NCI-H128 (cell line): ENCODE results near the gene VSIR.

ENCODE experiments used
- DNase-seq: peaks from one replicate; lab custom pipeline; 2025; ENCODE audit not compliant: unreplicated experiment; lab: John Stamatoyannopoulos, UW

Gene VSIR

DNA sequence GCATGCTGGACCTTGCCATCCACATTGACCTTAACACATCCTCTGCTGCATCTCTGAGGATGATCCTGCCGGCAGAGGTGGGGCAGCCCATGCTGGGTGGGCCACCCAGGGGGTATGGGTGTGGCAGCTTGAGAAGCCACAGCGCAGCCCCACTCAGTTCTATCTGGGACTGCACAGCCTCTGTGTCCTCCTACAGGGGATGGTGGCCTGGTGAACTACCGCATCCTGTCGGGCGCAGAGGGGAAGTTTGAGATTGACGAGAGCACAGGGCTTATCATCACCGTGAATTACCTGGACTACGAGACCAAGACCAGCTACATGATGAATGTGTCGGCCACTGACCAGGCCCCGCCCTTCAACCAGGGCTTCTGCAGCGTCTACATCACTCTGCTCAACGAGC, 41.5 kb downstream of the VSIR start:
- no peak for DNase-seq

DNA sequence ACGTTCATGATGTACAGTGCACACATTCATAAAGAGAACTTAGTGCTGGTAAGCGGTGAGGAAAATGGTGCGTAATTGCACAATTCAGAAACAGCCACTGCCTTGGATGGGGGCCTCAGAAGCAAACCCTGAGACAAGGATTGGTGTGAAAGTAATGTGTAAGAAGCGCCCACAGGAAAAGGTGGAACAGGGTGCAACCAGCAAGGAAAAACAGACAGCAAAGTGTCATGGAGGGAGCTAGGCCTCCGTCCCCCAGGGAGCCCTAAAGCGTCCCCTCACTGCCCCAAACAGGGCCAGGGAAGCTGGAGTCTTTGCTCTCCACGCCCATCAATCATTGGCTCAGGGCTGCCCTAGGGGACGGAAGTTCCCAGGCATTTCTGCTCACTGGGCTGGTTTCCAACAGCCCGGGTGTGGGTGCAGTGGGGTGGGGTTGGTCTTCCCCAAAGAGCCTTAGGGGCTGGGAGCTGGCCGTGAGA, 44.1 kb downstream of the VSIR start:
- no peak for DNase-seq

DNA sequence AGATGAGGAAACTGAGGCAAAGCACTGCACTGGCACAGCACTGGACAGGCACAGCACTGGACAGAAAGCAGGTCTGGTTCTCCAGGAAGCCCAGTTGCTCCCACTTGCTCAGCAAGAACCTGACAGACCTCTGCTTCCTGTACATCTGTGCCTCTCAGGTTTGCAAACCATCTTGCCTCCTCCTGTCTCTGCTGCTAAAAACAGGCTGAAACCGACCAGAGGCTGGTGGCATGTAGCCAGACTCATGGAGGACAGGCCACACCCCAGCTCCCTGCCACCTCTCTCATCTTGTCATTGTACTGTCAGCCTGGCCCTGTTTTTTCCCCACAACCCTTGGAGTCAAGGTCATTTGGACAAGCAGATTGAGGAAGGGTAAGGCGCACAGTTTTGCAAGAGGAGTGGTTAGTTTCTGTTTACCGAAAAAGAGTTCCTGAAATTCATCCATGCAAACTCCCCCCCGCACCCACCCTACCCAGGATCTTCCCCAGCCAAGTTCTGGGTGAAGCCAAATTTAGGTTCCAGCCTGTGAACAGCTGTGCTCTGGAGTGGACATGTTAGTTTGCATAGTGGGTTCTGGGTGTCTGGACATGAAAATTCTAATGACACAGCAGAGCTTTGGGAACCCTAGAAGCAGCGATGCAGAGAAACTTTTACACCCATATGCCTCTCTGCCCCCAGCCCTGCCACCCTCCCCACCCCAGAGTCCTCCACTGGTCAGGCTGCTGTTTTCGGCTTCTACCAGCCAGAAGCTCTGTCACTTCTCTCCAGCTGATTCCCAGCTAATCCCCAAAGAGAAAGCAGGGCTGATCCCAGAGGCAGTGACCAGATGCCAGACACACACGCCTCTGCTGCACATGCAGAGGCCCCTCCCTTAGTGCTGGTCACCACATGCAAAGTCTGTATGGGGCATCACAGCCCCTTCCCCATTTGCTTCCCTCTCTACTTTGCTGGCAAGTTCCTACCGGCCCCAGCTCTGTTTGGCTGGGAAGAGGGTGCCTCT, 45.3 kb downstream of the VSIR start:
- DNase-seq: no peak

DNA sequence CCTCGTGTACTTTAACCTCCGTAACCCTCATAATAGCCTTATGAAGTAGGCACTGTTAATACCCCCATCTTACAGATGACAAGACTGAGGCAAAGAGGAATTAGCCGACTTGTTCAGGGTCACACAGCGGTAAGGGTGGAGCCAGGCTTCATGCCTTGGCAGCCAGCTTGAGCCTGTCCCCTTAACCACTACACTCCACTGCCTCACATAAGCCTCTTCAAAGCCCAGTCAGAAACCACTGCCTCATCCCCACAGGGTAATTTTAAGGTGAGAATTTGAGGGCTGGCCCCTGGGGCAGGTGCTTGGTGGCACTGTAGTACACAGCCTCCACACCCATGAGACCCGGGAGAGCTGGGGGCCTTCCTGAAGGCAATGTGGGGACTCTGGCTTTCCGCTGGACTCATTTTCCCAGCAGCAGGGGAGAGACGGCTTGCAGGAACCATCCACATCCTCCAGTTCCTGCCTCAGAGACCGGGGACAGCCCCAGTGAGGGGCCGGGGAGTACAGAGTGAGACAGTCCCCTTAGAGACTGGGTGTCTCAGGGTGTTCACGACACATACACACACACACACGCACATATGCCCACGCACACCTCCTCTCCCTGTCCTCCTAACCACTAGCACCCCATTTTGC, 46.1 kb downstream of the VSIR start:
- DNase-seq: no peak

DNA sequence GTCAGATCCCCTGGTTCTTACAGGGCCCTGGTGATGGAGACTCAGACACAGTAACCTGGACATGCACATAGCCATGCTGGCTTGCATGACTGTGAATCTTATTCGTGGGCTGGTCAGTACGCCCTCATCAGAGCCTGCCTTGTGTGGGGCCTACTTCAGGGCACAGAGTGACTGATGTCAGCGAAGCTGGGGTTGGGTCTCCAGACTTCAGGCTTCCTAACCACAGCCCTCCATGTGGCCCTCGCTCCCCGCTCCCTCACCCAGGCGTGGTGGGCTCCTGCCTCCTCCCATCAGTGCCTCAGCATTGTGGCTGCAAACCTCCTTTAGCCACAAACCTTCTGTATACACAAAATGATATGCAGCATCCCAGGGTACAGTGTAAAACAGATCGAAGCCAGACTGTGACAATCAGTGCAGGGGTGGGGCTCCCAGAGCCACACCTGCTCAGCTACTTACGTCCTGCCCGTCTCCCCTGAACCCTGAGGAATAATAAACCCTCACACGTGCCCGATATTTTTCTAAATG, 46.7 kb downstream of the VSIR start:
- DNase-seq: no peak

DNA sequence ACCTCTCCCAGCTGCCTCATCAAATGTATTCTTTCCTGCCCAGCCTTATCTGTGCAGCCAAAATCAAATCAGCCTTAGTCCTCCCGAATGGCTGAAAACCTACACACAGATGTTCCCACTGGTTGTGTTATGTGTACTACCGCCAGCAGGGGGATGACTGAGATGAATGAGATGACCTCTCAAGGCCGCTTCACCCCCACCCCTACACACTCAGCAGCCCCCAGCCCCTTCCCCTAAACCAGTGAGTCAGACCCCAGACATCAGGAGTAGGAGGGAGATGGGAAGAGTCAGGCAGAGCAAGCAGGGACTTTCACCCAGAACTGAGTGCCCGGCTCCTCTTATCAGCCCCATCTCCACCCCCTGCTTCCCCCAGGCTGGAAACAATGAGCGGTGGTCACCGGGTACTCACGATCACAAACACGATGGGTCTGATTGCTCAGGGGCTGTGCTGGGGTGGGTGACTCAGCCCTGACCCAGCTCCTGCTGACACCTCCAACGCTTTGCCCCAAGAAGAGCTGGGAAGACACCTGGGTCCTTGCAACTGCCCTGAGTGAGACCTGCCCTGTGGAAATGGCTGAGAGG, 47.2 kb downstream of the VSIR start:
- DNase-seq: no peak

DNA sequence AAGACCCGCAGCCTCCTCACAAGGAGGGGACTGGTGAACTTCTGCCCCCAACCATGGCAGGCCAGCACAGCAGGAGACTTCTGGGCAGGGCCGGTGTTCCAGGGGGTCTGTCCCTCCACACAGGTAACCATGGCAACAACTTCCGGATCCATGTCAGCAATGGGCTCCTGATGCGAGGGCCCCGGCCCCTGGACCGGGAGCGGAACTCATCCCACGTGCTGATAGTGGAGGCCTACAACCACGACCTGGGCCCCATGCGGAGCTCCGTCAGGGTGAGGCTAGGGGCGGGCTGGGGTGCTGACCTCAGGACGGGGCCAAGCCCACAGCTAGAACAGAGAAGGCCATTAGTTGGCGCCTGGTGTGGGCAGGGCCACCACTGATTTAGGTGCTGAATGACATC, 48.1 kb downstream of the VSIR start:
- DNase-seq: no peak

DNA sequence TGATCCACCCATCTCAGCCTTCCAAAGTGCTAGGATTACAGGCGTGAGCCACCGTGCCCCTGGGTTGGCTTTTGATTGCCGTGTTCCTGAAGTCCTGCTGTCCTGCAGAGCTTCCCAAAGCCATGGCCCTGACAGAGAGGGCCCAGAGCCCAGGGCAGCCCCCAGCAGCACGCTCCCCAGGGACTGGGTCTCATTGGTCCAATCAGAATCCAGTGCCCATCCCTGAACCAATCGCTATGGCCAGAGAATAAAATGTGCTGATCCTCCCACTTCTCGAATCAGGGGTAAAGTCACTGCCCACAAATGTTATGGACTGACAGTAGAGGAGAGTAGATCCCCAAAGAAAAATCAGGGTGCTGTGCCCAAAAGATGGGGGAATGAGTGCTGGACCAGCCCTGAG, 48.8 kb downstream of the VSIR start:
- DNase-seq: no peak

DNA sequence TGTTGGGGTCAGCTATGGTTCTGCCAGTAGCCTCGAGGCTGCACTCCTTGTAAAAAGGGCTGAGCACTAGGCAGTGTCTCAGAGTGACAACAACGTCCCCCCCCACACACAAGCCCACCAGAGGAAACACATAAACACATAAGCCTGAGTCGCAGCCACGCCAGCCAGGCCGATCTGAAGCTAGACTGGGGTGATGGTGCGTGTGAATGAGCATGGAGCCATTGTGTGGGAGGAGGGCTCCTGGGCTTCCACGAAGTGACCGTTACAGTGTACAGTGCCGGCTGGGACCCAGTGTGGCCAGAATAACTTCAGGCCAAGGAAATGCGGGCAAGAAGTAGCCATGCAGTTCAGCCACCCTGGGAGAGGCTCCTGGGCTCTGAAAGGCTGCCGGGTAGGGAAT, 50.0 kb downstream of the VSIR start:
- DNase-seq: no peak

DNA sequence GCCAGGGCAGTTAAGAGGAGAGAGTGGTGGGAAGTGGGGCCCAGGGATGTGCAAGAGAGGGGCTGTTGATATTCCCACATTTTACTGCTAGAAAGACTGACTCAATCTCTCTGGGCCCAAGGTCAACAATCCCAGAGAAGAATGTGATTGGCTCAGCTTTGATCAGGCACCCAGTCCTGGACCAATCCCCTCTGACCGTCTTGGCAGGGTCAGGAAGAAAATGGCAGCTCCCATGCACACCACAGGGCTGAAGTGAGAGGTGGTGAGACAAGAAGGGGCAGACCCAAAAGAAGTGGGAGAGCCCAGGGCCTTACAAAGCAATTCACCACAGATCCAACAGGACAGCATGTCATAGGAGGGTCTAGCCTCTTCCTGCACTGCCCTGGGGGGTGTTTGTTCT, 50.5 kb downstream of the VSIR start:
- DNase-seq: no peak

DNA sequence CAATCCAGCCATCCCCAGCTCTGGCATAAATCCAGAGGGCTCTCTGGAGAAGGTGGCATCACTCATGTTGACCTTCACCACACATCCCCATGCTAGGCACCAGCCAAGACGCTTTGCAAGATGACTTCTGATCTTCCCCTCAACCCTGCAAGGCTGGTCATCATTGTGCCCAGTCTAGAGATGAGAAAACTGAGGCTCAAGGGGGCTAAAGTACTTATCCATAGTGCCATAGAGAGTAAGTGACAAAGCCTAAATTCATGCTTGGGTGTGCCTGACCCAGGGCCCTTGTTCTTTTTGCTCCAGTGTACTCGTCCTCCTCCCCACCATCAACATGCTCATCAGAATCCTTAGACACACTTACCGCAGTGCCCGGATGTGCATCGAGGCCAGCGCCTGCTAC, 52.0 kb downstream of the VSIR start:
- DNase-seq: no peak

DNA sequence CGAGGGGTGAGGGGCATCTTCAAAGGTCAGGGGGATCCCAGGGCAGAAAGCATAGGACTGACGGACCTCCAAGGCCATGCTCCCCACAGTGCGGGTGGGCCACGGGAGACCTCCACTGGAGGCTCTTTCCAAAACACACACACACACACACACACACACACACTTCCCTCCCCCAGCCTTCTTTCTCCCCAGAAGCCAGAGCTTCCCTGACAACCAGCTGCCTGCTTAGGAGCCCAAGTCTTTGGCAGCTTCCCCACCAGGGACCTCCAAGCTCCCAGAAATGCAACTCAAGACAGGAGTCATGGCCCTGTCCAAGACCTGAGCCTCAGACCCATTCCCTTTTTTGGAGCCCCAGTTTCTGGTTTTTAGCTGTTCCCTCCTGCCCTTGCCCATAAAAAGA, 53.0 kb downstream of the VSIR start:
- DNase-seq: no peak

DNA sequence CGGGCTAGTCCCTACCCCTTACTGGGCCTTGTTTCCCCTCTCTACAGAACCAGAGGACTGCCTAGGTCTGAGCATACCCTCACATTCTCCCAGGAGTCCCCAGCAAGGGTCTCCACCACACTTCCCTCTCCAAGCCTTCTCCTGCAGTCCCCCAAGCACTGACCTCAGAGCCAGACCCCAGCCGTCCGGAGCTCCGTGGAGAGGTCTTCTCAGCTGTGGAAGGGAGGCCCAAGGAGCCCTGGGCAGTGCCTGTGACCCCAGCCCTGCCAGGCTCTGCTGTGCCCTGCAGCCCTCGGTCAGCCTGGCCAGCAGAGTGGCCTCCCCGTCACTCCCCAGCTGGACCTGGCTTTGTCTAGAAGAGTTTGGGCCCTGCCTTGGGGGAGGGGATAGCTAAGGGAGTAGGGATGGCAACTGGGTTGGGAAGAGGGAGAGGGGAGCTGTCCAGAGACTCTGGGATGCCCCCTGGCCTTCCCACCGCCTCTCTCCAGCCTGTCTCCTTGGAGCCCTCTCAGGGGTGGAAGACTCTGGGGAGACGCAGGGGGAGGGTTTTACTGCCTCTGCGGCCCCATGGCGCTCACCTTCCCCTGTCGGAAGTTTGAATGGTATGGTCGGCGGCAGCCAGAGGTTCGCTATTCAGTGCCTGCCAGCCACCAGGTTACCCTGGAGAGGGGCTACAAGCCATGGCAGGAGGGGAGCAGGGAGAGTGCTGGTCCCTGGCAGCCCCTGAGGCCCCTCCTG, 53.7 kb downstream of the VSIR start, which contains the start of gene C10orf105:
TSS of gene C10orf105 (minus strand) at position 315 of the 738 bp plus-strand sequence. CDS start 3,441 bp downstream, outside the sequence.
- no peak for DNase-seq

DNA sequence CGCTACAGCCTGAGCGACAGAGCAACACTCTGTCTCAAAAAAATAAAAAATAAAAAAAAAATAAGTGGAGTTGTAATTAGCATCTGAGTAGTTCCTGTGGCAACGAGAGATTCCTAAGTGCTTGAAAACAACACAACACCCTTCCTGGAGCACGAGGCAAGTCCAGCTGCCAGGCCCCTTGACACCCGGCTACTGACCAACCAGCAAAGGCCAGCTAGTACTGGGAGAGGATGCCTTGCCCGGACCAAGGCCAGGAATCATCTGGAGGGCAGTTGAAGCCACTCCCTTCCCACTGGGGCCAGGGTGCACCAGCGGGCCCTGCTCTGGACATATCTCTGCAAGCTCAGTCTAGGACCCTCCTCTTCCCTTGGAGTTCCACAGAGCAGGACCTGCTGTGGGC, 54.3 kb downstream of the VSIR start:
- no peak for DNase-seq

DNA sequence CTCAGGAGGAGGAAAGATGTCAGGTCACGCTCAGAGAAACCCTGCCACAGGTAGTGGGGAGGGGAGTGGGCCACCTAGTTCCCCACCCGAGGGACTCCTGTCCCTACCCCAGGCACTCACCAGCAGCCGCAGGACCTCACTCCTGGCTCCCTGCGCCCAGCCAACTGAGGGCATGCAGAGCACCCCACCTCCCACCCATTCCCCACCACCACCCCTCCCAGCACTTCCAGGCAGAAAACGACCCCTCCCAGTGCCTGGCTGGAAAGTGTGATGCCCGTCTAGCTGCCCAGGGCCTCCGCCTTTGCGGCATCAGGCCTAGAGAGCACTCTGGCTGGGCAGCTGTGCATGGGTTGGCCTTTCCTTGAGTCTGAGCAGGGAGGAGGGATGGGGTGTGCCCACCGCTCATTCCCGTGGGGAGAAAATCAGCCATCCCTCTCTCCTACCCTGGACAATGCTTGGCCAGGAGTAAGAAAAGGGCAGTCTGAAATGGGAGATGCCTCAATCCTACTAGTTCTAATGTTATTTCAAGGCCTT, 55.1 kb downstream of the VSIR start:
- no peak for DNase-seq

DNA sequence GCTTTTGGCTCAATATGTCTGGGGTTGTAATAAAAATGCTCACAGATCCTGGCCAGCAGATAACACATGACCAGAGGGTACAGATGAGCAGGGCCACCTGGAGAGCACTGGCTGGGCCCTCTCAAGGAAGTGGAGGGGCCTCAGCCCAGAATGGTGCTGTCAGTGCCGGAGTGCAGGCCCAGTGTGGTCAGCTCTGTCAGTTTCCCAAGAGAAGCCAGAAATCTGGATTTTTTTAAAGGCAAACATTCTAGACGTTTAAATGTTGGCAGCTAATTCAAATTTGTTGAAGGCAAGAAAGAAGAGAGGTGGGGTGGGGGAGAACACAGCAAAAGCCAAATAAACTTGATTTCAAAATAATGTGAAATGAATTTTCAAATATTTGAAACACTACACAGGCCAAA, 55.8 kb downstream of the VSIR start:
- DNase-seq: no peak

DNA sequence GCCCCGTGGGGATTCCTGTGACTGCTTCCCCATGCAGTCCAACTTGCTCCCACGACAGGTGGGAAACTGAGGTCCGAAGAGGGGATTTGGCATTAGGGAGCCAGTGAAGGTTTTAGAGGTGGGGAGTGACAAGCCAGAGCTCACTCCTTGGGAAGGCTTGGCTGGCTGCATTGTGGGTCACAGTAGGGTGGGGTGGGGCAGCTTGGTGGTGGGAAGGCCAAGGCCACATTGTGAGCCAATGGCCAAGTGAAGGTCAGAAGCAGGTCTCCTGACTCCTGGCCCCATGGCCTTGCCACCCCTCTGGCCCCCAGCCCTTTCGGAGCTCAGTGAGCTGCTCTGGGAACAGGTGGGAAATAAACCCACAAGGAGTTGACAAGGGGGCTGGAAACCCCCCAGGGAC, 56.3 kb downstream of the VSIR start:
- DNase-seq: no peak

DNA sequence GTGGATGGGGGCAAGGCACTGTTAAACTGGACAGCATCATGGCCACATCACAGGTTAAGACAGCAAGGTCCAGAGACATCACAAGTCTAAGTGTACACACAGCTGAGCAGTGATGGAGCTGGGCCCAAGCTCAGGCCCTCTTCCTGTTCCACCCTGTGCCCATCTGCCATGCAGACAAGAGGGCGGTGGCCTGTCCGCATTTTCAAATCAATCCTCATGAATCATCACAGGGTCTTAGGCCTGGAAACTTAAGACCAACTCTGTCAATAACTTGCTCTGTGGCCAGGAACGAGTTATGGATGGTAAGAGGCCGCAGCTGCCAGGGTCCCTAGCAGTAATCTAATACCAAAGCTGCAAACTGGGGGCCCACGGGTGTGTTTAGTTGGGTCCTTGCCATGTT, 56.9 kb downstream of the VSIR start:
- DNase-seq: no peak

DNA sequence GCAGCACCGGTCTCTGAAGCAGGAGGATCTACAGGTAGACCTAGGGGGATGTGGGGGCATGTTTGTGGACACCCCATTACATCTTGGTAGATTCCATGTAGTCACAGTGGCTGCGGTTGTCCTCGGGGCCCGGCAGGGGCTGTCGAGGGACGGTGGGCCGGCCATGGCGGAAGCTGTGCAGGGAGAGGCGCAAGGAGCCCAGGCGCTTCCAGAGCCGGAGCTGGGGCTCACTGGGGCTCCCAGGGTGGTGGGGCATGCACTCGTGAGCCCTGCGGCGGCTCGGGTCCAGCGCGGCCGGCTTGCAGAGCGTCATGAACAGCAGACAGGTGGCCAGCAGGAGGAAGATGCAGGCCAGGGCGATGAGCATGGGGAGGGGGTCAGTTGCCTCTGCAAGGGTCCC, 57.5 kb downstream of the VSIR start:
- no peak for DNase-seq

DNA sequence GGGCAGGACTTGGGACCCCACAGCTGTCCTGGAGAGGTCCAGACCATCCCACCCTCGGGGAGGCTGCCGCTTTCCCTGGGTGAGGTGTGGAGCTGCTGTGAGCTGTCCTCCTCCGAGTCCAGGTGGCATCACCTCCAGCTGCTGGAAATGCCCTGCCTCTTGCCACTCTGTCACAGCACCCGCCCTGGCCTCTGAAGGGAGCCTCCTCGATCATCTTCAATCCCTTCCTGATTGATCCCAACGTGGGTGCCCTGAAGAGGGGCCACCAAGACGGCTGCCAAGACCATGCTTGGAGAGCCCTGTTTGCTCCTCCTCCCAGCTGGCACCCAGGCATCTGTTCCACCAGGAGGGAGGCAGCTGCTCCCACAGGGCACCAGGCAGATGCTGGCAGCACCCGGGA, 58.3 kb downstream of the VSIR start:
- DNase-seq: no peak

DNA sequence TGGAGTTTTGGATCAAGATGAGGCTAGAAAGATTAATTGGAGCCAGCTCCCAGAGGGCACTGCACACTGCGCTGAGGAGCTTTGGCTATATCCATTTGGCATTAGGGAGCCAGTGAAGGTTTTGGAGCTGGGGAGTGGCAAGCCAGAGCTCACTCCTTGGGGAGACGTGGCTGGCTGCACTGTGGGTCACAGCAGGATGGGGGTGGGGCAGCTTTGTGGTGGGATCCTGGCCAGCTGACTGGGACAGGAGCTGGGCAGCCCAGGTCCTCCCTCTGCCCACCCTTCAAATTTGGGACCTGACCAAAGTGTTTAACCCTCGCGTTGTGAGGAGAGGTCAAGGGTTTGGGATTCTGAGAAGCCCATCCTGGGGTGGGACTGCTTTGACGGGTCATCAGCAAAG, 58.7 kb downstream of the VSIR start:
- no peak for DNase-seq
